T1000 (cell line): ENCODE measurements around the gene RGS1.

Source experiments
- DNase-seq: peaks from one replicate; lab custom pipeline; 2025; ENCODE audit warnings: mixed read lengths; lab: John Stamatoyannopoulos, UW

RGS1 gene

GRCh38 chr1:192553741-192554140 lies 21.8 kb upstream of the RGS1 start:
- no peak for DNase-seq

- no peak for DNase-seq
These were observed 20.7 kb upstream of the RGS1 start for GRCh38 chr1:192554904-192555303.

- no peak for DNase-seq
These were observed 20.2 kb upstream of the RGS1 start for GRCh38 chr1:192555399-192555798.

- DNase-seq: no peak
These were observed 17.6 kb upstream of the RGS1 start for GRCh38 chr1:192557841-192558595.

GRCh38 chr1:192559115-192560006 lies 16.2 kb upstream of the RGS1 start:
- peak; percentile 39 for DNase-seq

- no peak for DNase-seq
These were observed 14.3 kb upstream of the RGS1 start for GRCh38 chr1:192561301-192561700.

- no peak for DNase-seq
These were observed 12.4 kb upstream of the RGS1 start for GRCh38 chr1:192563129-192563528.

- DNase-seq: no peak
These were observed 11.5 kb upstream of the RGS1 start for GRCh38 chr1:192564099-192564498.

- DNase-seq: no peak
These were observed 9.6 kb upstream of the RGS1 start for GRCh38 chr1:192565946-192566345.

GRCh38 chr1:192566657-192567056 lies 8.9 kb upstream of the RGS1 start:
- DNase-seq: no peak

GRCh38 chr1:192568063-192568462 lies 7.5 kb upstream of the RGS1 start:
- DNase-seq: no peak

- no peak for DNase-seq
These were observed 3.9 kb upstream of the RGS1 start for GRCh38 chr1:192571668-192572067.

- DNase-seq: no peak
These were observed 2.1 kb upstream of the RGS1 start for GRCh38 chr1:192573499-192573898.

GRCh38 chr1:192574073-192574472 lies 1.5 kb upstream of the RGS1 start:
- DNase-seq: no peak

- DNase-seq: no peak
These were observed 894 bp downstream of the RGS1 start for GRCh38 chr1:192576190-192577144.

GRCh38 chr1:192577145-192578140 lies 1.9 kb downstream of the RGS1 start:
- DNase-seq: no peak

- DNase-seq: no peak
These were observed 2.8 kb downstream of the RGS1 start for GRCh38 chr1:192578144-192578909.

- DNase-seq: no peak
These were observed 3.6 kb downstream of the RGS1 start for GRCh38 chr1:192579010-192579738.

GRCh38 chr1:192580351-192580962 lies 4.9 kb downstream of the RGS1 start:
- no peak for DNase-seq
